Brain pericyte (primary cell): ENCODE results near the gene KATNBL1.

Experiments used
- DNase-seq: peaks from one replicate; pipeline ENCODE4 v3.0.0-alpha.2; 2012; ENCODE audit warnings: low read depth, low spot score

KATNBL1 gene

GRCh38 chr15:34114739-34115138 is 95.2 kb downstream of the KATNBL1 start:
- DNase-seq: no peak

- no peak for DNase-seq
These were observed 95.7 kb downstream of the KATNBL1 start for GRCh38 chr15:34114215-34114614.

GRCh38 chr15:34111488-34111887 is 98.4 kb downstream of the KATNBL1 start:
- DNase-seq: no peak

GRCh38 chr15:34109797-34110663 is 99.9 kb downstream of the KATNBL1 start:
- DNase-seq: no peak

- no peak for DNase-seq
These were observed 102.6 kb downstream of the KATNBL1 start for GRCh38 chr15:34107315-34107714.

GRCh38 chr15:34106423-34106822 is 103.5 kb downstream of the KATNBL1 start:
- DNase-seq: no peak

GRCh38 chr15:34102175-34102925 is 107.5 kb downstream of the KATNBL1 start:
- no peak for DNase-seq

GRCh38 chr15:34101366-34102174 is 108.3 kb downstream of the KATNBL1 start, which contains the start of the genes EMC7 and PGBD4:
EMC7 (minus strand) TSS chr15:34101862; CDS start chr15:34101839, 23 bp downstream.
PGBD4 (plus strand) TSS chr15:34102083; CDS start chr15:34102532, 449 bp downstream.
- DNase-seq: peak; percentile 98

- no peak for DNase-seq
These were observed 110.0 kb downstream of the KATNBL1 start for GRCh38 chr15:34099914-34100313.
